ENCODE results near the gene SLC2A2. TPM values are rescaled to one million over a fixed set of nuclear protein-coding genes. Genes with fewer than 3 reads are reported as not detected.

SLC2A2 gene
- total and polyA plus RNA-seq, 11 donors = 0.11 TPM; not detected in 10

GRCh38 chr3:171011873-171012336 lies 14.6 kb downstream of the SLC2A2 start:
- no peak overlapping the region for H3K4me3 ChIP-seq
- no peak for TF ChIP-seq POLR2A (IDR thresholded peaks at IDR 0.05)
- TF ChIP-seq CTCF (IDR thresholded peaks at IDR 0.05) = no peak
- H3K27me3 ChIP-seq = no peaks in the 10 kb centered on the region
- no peaks in the 10 kb centered on the region for H3K36me3 ChIP-seq
- no peak for ATAC-seq
- intact Hi-C loops (cut with DNase I) = no loop called here
- WGBS, 4 donors = 82 to 94% (median 89%) methylated on average over 4 of the region's 4 CpGs
- no peaks in the 10 kb centered on the region for H3K9me3 ChIP-seq
- H3K4me1 ChIP-seq = no peaks in the 10 kb centered on the region
- no peak for DNase-seq
- no peak overlapping the region for H3K27ac ChIP-seq

GRCh38 chr3:171011109-171011872 lies 15.2 kb downstream of the SLC2A2 start:
- H3K27me3 ChIP-seq = no peaks in the 10 kb centered on the region
- no peak for ATAC-seq
- H3K4me3 ChIP-seq = no peak overlapping the region
- WGBS, 4 donors = 66 to 80% (median 72%) methylated on average over 2 of the region's 2 CpGs
- H3K4me1 ChIP-seq = no peaks in the 10 kb centered on the region
- intact Hi-C loops (cut with DNase I) = no loop called here
- no peak for DNase-seq
- no peak for TF ChIP-seq CTCF (IDR thresholded peaks at IDR 0.05)
- TF ChIP-seq POLR2A (IDR thresholded peaks at IDR 0.05) = no peak
- H3K9me3 ChIP-seq = no peaks in the 10 kb centered on the region
- H3K27ac ChIP-seq = no peak overlapping the region
- H3K36me3 ChIP-seq = no peaks in the 10 kb centered on the region

DNA sequence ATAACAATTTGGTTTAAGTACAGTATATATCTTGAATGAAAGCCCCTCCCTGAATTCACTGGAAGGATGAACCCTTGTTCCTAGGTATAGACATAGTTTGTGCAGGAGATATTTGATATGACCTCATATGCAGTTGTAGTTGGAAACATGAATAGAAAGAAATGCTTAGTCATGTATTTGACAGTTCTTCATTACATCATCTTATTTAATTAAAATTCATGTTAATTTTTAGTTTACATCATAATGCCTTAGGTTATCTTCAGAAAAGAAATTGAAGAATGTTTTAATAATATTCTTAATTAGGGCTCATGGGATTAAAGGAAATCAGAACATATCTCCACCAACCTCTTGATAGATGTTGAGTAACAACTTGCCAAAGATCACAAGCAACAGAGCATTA lies 19.2 kb downstream of the SLC2A2 start:
- H3K4me3 ChIP-seq = no peak overlapping the region
- no peaks in the 10 kb centered on the region for H3K9me3 ChIP-seq
- no peak overlapping the region for H3K27ac ChIP-seq
- no peak for DNase-seq
- H3K36me3 ChIP-seq = no peaks in the 10 kb centered on the region
- H3K27me3 ChIP-seq = no peaks in the 10 kb centered on the region
- no peaks in the 10 kb centered on the region for H3K4me1 ChIP-seq
- ATAC-seq = no peak
- intact Hi-C loops (cut with DNase I) = no loop called here
- TF ChIP-seq CTCF (IDR thresholded peaks at IDR 0.05) (no peak), POLR2A (IDR thresholded peaks at IDR 0.05) (no peak)

DNA sequence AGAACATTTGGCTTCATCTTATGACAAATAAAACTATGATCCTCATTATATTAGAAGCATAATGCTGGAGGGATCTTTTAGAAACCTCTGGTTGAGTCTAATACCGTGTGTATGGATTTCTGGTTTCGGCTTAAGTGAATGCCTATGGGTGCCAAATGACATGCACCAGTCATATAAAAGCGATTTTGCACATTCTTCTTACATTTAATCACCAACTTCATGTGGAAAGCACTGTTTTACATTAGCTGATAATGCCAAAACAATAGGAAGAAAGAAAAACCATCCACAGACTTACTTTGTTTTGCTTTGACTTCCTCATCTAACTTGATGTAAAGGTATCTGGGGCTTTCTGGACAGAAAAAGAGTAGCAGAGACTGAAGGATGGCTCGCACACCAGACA lies 20.9 kb downstream of the SLC2A2 start:
- no peaks in the 10 kb centered on the region for H3K36me3 ChIP-seq
- no peak for ATAC-seq
- no peak overlapping the region for H3K27ac ChIP-seq
- no peak overlapping the region for H3K4me3 ChIP-seq
- H3K27me3 ChIP-seq = no peaks in the 10 kb centered on the region
- DNase-seq = no peak
- 79 to 85% (median 82%) methylated on average over 4 of the region's 4 CpGs for WGBS, 4 donors
- H3K4me1 ChIP-seq = no peaks in the 10 kb centered on the region
- TF ChIP-seq POLR2A (IDR thresholded peaks at IDR 0.05) (no peak), CTCF (IDR thresholded peaks at IDR 0.05) (no peak)
- intact Hi-C loops (cut with DNase I) = no loop called here
- H3K9me3 ChIP-seq = no peaks in the 10 kb centered on the region

All from heart left ventricle (tissue), 16 donors.